ENCODE data around the gene CCDC6.

Gene CCDC6

GRCh38 chr10:59847888-59848287 is 58.5 kb downstream of the CCDC6 start:
- TF ChIP-seq L3MBTL2 (conservative IDR thresholded peaks at IDR 0.05) (no peak), PKNOX1 (IDR thresholded peaks at IDR 0.05) (no peak), ELF4 (IDR thresholded peaks at IDR 0.05) (no peak), CTBP1 (IDR thresholded peaks at IDR 0.05; ENCODE audit: borderline replicate concordance) (no peak), ARNT (IDR thresholded peaks at IDR 0.05) (no peak), FOXK2 (IDR thresholded peaks at IDR 0.05) (no peak), TARDBP (IDR thresholded peaks at IDR 0.05) (no peak), FOXM1 (IDR thresholded peaks at IDR 0.05; ENCODE audit: borderline replicate concordance) (no peak), SUZ12 (IDR thresholded peaks at IDR 0.05) (no peak), BHLHE40 (IDR thresholded peaks at IDR 0.05; ENCODE audit: borderline replicate concordance) (no peak), NFRKB (IDR thresholded peaks at IDR 0.05) (no peak), HDGF (IDR thresholded peaks at IDR 0.05; ENCODE audit: borderline replicate concordance) (no peak), ZNF384 (IDR thresholded peaks at IDR 0.05) (no peak), SP1 (IDR thresholded peaks at IDR 0.05) (no peak), FOXA1 (IDR thresholded peaks at IDR 0.05) (no peak), LEF1 (IDR thresholded peaks at IDR 0.05; ENCODE audit: borderline replicate concordance) (no peak)
- POLR2A ChIA-PET, result no interaction called here
- no peak for DNase-seq (ENCODE audit: extremely low spot score)
- CTCF ChIA-PET, result no interaction called here

- CTCF ChIA-PET, result no interaction called here
- POLR2A ChIA-PET, result no interaction called here
- no peak for TF ChIP-seq FOXA1 (IDR thresholded peaks at IDR 0.05)
- no peak for TF ChIP-seq NFRKB (IDR thresholded peaks at IDR 0.05)
- no peak for TF ChIP-seq LEF1 (IDR thresholded peaks at IDR 0.05; ENCODE audit: borderline replicate concordance)
- no peak for TF ChIP-seq FOXM1 (IDR thresholded peaks at IDR 0.05; ENCODE audit: borderline replicate concordance)
- no peak for TF ChIP-seq ZNF384 (IDR thresholded peaks at IDR 0.05)
- no peak for TF ChIP-seq SP1 (IDR thresholded peaks at IDR 0.05)
- TF ChIP-seq BHLHE40 (IDR thresholded peaks at IDR 0.05; ENCODE audit: borderline replicate concordance), result no peak
- no peak for TF ChIP-seq FOXK2 (IDR thresholded peaks at IDR 0.05)
- no peak for TF ChIP-seq TARDBP (IDR thresholded peaks at IDR 0.05)
- no peak for TF ChIP-seq ELF4 (IDR thresholded peaks at IDR 0.05)
- TF ChIP-seq L3MBTL2 (conservative IDR thresholded peaks at IDR 0.05), result no peak
- TF ChIP-seq PKNOX1 (IDR thresholded peaks at IDR 0.05), result no peak
- TF ChIP-seq ARNT (IDR thresholded peaks at IDR 0.05), result no peak
- no peak for TF ChIP-seq SUZ12 (IDR thresholded peaks at IDR 0.05)
- no peak for TF ChIP-seq CTBP1 (IDR thresholded peaks at IDR 0.05; ENCODE audit: borderline replicate concordance)
- TF ChIP-seq HDGF (IDR thresholded peaks at IDR 0.05; ENCODE audit: borderline replicate concordance), result no peak
These were observed 59.0 kb downstream of the CCDC6 start for GRCh38 chr10:59847326-59847725.

GRCh38 chr10:59844436-59844835 is 61.9 kb downstream of the CCDC6 start:
- ChIA-PET POLR2A (no interaction called here), CTCF (interaction anchor here (0.6 to 0.7 kb wide), 4 partner anchors 14 to 327 kb away, joined by 3 to 6 read pairs (median 4); no protein-coding TSS in a partner anchor)
- DNase-seq (ENCODE audit: extremely low spot score), result no peak
- no peak for TF ChIP-seq ELF4 (IDR thresholded peaks at IDR 0.05)

More at GRCh38 chr10:59847326-59847725, 59.0 kb downstream of the CCDC6 start:
- no peak for DNase-seq (ENCODE audit: extremely low spot score)

GRCh38 chr10:59843748-59844147 is 62.6 kb downstream of the CCDC6 start:
- no peak for DNase-seq (ENCODE audit: extremely low spot score)
- POLR2A ChIA-PET, result no interaction called here
- CTCF ChIA-PET, result interaction anchor here (0.6 to 0.7 kb wide), 2 partner anchors 13 to 145 kb away, joined by 3 to 6 read pairs; no protein-coding TSS in a partner anchor
- TF ChIP-seq TARDBP (IDR thresholded peaks at IDR 0.05) (no peak), L3MBTL2 (conservative IDR thresholded peaks at IDR 0.05) (no peak), LEF1 (IDR thresholded peaks at IDR 0.05; ENCODE audit: borderline replicate concordance) (no peak), ELF4 (IDR thresholded peaks at IDR 0.05) (no peak), ARNT (IDR thresholded peaks at IDR 0.05) (no peak), FOXK2 (IDR thresholded peaks at IDR 0.05) (no peak), PKNOX1 (IDR thresholded peaks at IDR 0.05) (no peak), HDGF (IDR thresholded peaks at IDR 0.05; ENCODE audit: borderline replicate concordance) (no peak), FOXM1 (IDR thresholded peaks at IDR 0.05; ENCODE audit: borderline replicate concordance) (no peak), NFRKB (IDR thresholded peaks at IDR 0.05) (no peak), SP1 (IDR thresholded peaks at IDR 0.05) (no peak), CTBP1 (IDR thresholded peaks at IDR 0.05; ENCODE audit: borderline replicate concordance) (no peak), SUZ12 (IDR thresholded peaks at IDR 0.05) (no peak), ZNF384 (IDR thresholded peaks at IDR 0.05) (no peak)

GRCh38 chr10:59839576-59839975 is 66.8 kb downstream of the CCDC6 start:
- TF ChIP-seq LEF1 (IDR thresholded peaks at IDR 0.05; ENCODE audit: borderline replicate concordance) (no peak), PKNOX1 (IDR thresholded peaks at IDR 0.05) (no peak), ARNT (IDR thresholded peaks at IDR 0.05) (no peak), SUZ12 (IDR thresholded peaks at IDR 0.05) (no peak), SP1 (IDR thresholded peaks at IDR 0.05) (no peak)
- POLR2A ChIA-PET, result no interaction called here
- DNase-seq (ENCODE audit: extremely low spot score), result no peak
- CTCF ChIA-PET, result no interaction called here

GRCh38 chr10:59838085-59838789 is 68.1 kb downstream of the CCDC6 start:
- CTCF ChIA-PET, result interaction anchor here (0.9 kb wide), 1 partner anchor 28 kb away, joined by 3 read pairs; no protein-coding TSS in a partner anchor
- POLR2A ChIA-PET, result no interaction called here

More at GRCh38 chr10:59838085-59838789, 68.1 kb downstream of the CCDC6 start:
- no peak for DNase-seq (ENCODE audit: extremely low spot score)
- no peak for TF ChIP-seq BHLHE40 (IDR thresholded peaks at IDR 0.05; ENCODE audit: borderline replicate concordance)

All from HEK293T (cell line).